GM21390 (cell line): ENCODE data around the gene SUZ12.
"Not testable (repeated sequence)": the region's sequence is repeated elsewhere in the genome, so short reads cannot be mapped to it uniquely, and the experiment has no call there.

Experiments used
- ATAC-seq: cut with Tn5 transposase; IDR thresholded peaks from one replicate; pipeline ENCODE4 v1.9.1; 2021; ENCODE audit not compliant: unreplicated experiment

SUZ12 gene

DNA sequence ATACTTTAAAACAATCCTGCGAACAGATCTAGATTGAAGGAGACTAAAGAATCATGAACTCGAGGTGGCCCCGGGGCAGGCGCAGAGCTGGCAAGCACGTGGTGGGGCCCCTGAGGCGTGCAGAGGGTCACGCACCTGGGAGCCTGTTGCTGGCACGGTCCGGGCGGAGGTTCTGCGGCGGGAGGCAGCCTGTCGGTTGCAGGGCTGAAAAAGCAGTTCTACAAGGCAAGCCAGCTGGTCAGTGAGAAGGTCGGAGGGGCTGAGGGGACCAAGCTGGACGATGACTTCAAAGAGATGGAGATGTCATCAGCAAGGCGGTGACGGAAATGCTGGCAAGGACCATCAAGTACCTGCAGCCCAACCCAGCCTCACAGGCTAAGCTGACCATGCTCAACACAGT lies 103.4 kb downstream of the SUZ12 start:
- not testable (repeated sequence) for ATAC-seq

DNA sequence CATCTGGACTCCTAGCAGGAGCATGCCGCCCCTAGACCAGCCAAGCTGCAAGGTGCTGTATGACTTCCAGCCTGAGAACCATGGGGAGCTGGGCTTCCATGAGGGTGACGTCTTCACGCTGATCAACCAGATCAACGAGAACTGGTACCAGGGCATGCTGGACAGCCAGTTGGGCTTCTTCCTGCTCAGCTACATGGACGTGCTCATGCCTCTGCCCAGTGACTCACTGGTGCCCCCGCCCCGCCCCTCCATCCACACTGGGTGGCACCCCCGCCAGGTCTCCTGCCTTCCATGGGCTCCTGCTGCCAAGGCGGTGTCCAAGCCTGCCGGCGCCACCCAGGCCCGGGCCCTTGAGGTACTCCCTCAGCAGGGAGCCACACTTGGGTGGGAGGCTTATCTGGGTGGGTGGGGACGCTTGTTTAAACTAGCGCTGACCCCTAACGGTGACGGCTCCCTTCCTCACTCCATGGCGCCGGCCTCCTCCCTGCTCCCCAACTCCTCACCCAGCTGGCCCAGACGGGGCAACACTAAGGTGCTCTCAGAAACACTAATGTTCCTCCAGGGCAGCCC lies 104.6 kb downstream of the SUZ12 start:
- not testable (repeated sequence) for ATAC-seq

- not testable (repeated sequence) for ATAC-seq
Measured at GRCh38 chr17:32042266-32042665, 105.5 kb downstream of the SUZ12 start.

GRCh38 chr17:32045611-32046010 lies 108.8 kb downstream of the SUZ12 start:
- ATAC-seq: not testable (repeated sequence)

- not testable (repeated sequence) for ATAC-seq
Measured at GRCh38 chr17:32047663-32048062, 110.9 kb downstream of the SUZ12 start.
